Activated CD4-positive, alpha-beta T cell treated with anti-CD3 and anti-CD28 coated beads for 4 hours (primary cell): Measurements from ENCODE around the gene MC1R.
"Not testable (repeated sequence)": the region's sequence is repeated elsewhere in the genome, so short reads cannot be mapped to it uniquely, and the experiment has no call there.

Source experiments
- DNase-seq, 2 donors: peaks; one replicate each; pipeline ENCODE4 v3.0.0-alpha.2; 2020

The MC1R gene

DNA sequence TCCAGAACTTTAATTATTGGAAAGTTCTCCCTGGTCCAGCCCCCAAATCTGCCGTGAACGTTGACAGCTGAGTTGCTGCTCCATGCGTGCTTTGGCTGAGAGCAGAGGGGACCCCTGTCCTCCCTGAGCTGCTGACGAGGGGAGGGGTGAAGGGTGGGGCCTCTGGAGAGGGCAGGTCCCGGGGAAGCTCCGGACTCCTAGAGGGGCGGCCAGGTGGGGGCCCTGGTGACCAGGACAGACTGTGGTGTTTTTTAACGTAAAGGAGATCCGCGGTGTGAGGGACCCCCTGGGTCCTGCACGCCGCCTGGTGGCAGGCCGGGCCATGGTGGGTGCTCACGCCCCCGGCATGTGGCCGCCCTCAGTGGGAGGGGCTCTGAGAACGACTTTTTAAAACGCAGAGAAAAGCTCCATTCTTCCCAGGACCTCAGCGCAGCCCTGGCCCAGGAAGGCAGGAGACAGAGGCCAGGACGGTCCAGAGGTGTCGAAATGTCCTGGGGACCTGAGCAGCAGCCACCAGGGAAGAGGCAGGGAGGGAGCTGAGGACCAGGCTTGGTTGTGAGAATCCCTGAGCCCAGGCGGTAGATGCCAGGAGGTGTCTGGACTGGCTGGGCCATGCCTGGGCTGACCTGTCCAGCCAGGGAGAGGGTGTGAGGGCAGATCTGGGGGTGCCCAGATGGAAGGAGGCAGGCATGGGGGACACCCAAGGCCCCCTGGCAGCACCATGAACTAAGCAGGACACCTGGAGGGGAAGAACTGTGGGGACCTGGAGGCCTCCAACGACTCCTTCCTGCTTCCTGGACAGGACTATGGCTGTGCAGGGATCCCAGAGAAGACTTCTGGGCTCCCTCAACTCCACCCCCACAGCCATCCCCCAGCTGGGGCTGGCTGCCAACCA lies at the start of gene MC1R:
MC1R (plus strand) TSS at position 410 of the 895 bp plus-strand sequence; CDS start at position 807, 397 bp downstream.
- DNase-seq: no peak

- DNase-seq: no peak
Observed at GRCh38 chr16:89869911-89870310, 48.8 kb upstream of the MC1R start.

GRCh38 chr16:89870440-89870839 lies 48.2 kb upstream of the MC1R start:
- no peak for DNase-seq

DNA sequence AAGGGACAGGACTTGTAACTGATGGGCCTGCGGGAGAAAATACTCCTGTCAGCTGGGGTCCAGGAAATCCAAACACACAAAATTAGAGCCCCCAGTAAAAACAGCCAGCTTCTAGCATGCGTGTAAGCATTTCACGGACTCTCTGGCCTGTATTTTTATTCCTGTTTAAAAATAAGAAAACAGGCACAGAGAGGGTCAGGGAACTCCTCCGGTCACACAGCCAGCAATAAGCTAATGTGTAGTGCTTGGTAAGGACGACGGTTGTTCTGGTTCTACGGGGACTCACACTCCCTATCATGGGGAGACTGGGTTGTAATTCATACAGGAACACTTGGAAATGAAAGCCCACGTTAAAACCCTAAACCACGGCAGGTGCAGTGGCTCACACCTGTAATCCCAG lies 46.8 kb upstream of the MC1R start:
- no peak for DNase-seq

DNA sequence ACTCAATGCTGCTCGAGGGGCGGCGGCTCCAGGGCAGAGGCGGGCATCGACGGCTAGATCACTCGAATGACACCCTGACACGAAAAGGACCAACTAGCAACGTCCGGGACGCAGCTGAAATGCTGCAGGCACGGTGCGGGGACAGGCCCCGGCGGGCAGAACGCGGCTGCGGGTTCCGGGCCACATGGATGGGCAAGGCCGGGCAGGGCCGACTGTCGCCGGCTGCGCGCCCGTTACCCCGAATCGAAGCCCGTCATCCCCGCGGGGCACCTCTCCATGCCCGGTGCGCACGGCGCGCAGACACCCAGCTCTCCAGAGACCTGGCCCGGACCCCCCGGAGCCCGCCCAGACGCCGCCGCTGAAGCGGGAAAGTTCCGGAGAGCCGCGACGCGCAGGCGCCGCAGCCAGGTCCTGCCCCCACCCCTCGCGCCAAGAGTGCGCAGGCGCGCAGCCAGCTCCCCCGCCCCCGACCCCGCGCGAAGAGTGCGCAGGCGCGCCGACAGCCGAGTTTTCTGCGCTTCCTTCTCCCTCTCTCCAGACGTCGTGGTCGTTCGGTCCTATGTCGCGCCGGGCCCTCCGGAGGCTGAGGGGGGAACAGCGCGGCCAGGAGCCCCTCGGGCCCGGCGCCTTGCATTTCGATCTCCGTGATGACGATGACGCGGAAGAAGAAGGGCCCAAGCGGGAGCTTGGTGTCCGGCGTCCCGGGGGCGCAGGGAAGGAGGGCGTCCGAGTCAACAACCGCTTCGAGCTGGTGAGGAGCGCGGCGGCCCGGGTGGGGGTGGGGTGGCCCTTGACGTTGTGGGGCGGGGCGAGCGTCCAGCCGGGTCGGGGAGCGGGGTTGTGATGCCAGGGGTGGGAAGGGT lies 45.3 kb upstream of the MC1R start, which contains the start of gene TCF25:
TCF25 (plus strand) TSS at position 484 of the 863 bp plus-strand sequence; CDS start at position 560, 76 bp downstream.
- peak; percentile 85 to 89 for DNase-seq

DNA sequence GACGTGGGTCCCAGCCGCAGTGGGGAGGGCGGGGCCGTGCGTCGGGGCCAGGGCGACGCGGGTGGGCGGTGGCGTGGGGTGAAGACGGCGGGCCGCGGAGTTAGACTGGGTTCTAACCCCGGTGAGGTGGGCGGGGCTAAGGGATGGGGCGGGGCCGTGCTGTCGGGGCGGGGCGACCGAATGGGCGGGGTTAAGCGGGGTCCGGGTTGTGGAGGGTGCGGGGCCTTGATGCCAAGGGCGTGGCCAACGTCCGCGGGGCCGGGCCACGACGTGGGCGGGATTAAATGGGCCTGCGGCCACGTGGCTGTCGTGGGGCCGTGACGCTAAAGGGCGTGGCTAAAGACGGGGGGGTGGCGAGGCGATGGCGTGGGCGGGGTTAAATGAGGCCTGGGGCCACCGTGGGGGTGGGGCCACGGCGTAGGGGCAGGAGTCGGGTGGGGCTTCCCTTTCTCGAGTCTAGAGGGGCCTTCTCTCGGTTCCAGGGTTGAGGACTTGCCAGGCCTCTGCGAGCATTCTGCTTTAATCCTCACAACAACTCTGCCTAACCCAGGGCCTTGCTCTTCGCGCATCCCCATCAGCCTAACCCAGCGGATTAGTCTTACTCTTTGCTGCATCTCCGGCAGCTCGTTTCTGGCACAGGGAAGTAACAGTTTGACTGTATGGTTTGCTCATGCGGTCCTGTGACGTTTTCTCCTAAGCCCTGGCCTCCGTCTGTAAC lies 44.5 kb upstream of the MC1R start:
- DNase-seq: peak; percentile 94 to 97

DNA sequence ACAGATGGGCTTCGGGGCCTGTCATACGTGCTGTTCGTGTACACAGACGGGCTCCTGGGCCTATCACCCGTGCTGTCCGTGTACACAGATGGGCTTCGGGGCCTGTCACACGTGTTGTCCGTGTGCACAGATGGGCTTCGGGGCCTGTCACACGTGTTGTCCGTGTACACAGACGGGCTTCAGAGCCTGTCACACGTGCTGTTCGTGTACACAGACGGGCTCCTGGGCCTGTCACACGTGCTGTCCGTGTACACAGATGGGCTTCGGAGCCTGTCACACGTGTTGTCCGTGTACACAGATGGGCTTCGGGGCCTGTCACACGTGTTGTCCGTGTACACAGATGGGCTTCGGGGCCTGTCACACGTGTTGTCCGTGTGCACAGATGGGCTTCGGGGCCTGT lies 39.5 kb upstream of the MC1R start:
- DNase-seq: not testable (repeated sequence)

- DNase-seq: no peak
Observed at GRCh38 chr16:89880477-89881367, 37.9 kb upstream of the MC1R start.

DNA sequence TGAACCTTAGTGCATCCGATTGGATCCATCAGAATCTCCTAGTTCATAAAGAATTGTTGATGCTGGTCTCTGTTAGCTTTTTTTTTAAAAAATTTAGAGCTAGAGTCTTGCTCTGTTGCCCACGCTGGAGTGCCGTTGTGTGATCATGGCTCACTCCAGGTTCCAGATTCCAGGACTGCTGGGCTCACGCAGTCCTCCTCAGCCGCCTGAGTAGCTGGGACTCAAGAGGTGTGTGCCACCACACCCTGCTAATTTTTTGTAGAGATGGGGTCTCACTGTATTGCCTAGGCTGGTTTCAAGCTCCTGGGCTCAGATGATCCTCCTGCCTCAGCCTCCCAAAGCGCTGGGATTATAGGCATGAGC lies 37.3 kb upstream of the MC1R start:
- no peak for DNase-seq

DNA sequence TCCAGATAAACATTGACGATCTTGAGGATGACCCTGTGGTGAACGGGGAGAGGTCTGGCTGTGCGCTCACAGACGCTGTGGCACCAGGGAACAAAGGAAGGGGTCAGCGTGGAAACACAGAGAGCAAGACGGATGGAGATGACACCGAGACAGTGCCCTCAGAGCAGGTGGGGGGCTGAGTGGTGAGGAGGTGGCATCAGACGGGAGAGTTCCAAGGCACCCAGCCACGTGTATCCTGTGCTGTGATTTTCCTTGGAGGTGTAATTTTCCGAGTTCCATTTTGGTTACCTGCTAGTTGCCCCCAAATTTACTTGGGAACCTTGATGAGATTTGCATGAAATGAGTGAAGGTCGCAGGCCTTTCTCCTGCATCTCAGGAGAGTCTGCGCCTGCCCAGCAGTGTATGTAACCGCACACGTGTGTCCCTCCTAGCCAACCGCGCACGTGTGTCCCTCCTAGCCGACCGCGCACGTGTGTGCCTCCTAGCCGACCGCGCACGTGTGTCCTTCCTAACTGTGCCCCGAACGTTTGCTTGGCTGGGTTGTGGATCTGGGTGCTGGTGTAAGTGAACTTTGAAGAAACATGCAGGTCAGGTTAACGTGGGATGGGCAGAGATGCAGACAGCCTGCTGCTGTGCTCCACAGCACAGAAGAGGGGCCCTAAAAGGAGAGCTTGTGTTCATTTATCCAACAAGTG lies 35.2 kb upstream of the MC1R start:
- no peak for DNase-seq

DNA sequence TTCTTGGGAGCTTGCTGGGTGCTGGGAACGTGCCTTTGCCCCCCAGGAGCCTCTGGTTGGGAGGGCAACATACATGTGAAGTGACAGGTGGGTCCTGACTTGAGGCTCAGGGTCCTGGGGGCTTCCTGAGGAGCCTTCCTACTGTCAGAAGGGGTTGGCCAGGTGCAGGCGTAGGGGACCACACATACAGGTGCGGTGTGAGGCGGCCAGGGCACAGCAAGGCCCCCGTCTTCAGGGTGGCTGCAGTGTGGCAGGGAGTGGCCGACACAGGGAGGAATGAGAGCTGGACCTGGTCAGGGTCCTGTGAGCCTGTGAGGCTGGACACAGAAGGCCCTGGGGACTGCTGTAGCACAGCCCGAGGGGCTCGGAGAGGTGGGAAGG lies 34.6 kb upstream of the MC1R start:
- no peak for DNase-seq

GRCh38 chr16:89887243-89887642 lies 31.4 kb upstream of the MC1R start:
- no peak for DNase-seq

DNA sequence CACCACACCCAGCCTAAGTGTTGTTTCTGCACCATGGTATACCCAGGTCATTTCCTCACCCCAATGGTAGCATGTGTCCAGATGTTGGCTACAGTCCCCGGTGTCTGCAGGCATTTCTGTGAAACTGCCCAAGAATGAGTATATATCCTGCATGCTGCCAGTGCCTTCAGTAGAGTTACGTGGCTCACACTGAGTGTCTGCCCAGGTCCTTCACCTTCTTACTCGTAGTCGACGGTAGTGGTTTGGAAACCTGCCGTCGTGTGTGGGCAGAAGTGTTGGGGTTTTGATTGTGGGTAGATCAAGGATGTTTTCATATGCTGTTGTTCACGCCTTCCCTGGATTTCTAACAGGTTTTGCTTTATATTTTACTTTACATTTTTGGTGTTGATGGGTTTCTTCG lies 28.5 kb upstream of the MC1R start:
- no peak for DNase-seq

GRCh38 chr16:89890886-89891657 lies 27.6 kb upstream of the MC1R start:
- no peak for DNase-seq

DNA sequence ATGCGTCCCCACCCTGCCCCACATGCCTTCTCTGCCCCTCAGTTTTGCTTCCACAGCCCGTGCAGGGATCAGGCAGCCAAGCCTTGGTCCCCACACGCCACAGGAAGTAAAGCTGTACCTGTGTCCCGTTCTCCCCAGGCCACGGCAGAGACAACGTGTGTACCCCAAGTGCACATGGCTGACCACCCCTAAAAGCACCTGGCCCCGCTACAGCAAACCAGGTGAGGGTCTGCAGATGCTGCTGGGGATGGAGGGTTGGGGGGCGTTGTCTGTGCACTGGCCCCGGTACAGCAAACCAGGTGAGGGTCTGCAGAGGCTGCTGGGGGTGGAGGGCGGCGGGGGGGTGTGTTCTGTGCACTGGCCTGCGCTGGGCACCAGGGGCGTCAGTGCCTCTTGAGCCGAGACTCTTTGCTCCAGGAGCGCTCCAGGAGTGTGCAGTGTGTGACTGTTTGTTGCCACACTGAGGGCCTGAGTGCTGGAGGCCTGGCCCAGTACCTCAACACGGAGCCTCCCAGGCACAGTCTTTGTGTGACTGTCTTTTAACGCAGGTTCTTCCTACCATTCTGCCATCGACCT lies 26.5 kb upstream of the MC1R start:
- no peak for DNase-seq

DNA sequence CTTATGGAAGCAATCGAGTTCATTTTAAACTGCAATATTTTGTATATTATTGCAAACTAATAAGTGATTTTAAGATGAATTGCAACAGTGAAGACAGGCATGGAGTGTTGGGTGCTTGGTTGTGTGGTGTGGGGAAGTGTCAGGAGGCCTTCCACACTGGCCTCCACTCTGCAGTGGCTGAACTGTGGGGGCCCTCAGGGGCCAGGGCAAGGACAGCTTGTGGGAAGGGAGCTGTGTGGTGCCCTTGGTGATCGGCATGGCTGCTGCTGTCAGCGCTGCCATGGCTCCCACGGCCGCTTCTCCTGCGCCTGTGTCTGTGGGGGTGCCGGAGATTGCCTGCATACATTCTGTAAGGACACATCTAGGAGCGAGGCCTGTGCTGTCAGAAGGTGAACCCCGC lies 26.0 kb upstream of the MC1R start:
- DNase-seq: no peak

DNA sequence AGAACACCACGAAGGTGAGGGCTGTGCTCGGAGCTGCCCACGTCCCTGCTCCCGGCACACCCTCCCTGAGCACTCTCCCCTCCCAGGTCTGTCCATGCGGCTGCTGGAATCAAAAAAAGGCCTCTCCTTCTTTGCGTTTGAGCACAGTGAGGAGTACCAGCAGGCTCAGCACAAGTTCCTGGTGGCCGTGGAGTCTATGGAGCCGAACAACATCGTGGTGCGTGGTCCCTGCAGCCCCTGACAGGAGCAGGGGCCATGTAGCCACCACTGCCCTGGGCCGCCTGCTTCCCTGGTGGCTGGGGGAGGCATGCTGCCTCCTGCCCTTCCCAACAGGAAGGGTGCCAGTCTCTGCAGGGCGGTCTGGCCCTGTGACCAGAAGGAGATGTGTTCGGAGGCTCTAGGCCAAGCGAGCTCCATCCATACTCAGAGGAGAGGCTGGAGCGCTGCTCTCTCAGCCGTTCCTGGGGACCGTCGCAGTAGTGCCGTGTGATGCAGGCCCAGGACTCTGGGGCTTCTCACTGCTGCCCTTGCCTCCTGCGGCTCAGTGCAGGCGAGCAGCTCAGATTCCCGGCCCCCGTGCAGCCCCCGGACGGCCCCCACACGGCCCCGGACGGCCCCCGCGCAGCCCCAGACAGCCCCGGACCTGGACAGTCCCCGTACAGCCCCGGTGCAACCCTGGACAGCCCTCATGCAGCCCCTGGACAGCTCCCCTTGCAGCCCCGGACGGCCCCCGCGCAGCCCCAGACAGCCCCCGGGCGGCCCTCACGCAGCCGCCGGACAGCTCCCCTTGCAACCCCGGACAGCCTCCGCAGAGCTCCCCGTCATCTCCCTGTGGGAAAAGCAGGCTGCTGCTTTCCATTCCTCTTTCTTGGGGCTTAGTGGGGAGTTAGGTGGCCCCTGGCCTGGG lies 24.8 kb upstream of the MC1R start:
- DNase-seq: no peak

DNA sequence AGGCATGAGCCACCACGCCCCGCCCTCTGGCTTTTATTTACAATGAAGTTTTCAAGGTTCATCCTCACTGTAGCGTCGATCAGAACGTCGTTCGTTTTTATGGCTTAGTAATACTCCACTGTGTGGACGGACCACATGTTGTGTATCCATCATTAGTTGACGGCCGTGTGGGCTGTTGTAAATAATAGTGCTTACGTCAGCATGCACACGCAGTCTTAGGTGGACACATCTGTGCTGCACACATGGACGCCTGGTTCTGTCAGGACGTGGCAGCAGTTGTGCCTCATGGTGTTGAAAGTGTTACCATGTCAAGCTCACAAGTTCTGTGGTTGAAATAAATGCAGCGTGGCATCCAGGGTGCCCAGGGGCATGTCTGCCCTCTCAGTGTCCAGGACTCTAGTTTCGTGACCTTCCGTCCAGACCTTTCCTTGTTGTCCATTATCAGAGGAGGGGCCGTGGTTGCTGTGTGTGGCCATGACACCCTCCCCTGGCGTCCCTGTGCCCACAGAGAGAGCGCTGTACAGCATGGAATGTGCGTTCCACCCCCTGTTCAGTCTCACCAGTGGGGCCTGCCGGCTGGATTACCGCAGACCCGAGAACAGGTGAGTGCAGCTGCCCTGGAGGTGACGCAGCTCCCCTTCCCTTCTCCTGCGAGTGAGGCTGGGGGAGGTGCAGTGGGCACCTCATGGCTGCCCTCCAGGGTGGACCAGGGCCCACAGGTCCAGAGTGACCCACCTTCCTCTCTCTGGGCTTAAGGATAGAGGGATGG lies 23.0 kb upstream of the MC1R start:
- DNase-seq: no peak
